Measurements from ENCODE around the gene STRBP.

DNA sequence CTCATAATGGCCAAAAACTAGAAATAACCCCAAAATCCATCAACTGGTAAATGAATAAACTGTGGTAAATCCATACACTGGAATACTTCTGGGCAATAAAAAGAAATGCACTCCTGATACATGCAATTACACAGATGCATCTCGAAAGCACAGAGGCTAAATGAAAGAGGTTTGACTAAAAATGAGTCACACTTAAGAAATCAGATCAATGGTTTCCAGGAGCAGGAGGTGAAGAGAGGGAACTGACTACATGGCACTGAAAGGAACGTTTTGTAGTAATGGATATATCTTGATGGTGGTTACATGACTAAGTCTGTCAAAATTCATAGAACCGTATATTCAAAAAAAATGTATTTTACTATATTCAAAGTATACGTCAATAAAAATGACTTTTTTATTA is 42.4 kb downstream of the STRBP start:
- TF ChIP-seq, protein P1, sequence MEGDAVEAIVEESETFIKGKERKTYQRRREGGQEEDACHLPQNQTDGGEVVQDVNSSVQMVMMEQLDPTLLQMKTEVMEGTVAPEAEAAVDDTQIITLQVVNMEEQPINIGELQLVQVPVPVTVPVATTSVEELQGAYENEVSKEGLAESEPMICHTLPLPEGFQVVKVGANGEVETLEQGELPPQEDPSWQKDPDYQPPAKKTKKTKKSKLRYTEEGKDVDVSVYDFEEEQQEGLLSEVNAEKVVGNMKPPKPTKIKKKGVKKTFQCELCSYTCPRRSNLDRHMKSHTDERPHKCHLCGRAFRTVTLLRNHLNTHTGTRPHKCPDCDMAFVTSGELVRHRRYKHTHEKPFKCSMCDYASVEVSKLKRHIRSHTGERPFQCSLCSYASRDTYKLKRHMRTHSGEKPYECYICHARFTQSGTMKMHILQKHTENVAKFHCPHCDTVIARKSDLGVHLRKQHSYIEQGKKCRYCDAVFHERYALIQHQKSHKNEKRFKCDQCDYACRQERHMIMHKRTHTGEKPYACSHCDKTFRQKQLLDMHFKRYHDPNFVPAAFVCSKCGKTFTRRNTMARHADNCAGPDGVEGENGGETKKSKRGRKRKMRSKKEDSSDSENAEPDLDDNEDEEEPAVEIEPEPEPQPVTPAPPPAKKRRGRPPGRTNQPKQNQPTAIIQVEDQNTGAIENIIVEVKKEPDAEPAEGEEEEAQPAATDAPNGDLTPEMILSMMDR (IDR thresholded peaks at IDR 0.05; ENCODE audit: borderline replicate concordance, extremely low read depth, low read length, poor library complexity, severe bottlenecking): no peak
- TF ChIP-seq EZH2 (IDR thresholded peaks at IDR 0.05; ENCODE audit: borderline replicate concordance, low read depth, low read length, severe bottlenecking): no peak
